HepG2 (cell line): ENCODE results near the gene PNPLA8. TPM values are rescaled to one million over a fixed set of nuclear protein-coding genes. Genes with fewer than 3 reads are reported as not detected.

Experiments
- ATAC-seq: fragments of 200-7000 bp; cut with Tn5 transposase; 3 replicates; pipeline ENCODE4 v1.9.1; 2020; ENCODE audit warnings: mild to moderate bottlenecking, moderate library complexity
- BruUV-seq: library from RNA; stranded (reverse); fragments of 400-500 nt; replicated peaks from 2 replicates; lab custom pipeline; 2021; lab: Mats Ljungman, UMichigan
- CTCF ChIA-PET: fragments of 300-600 bp; formaldehyde crosslinking; extraction: SDS; loops from one replicate; lab custom pipeline; 2021; ENCODE audit warnings: low total read pairs, inconsistent platforms, low intra/inter-chr PET ratio; lab: Yijun Ruan, JAX
- POLR2A ChIA-PET: fragments of 350-600 bp; sonication (Branson Sonifier 250); formaldehyde crosslinking; loops from one replicate; lab custom pipeline; 2020; ENCODE audit warnings: antibody characterized with exemption, inconsistent platforms; lab: Yijun Ruan, JAX
- DNase-seq: peaks from one replicate; pipeline ENCODE4 v3.0.0-alpha.2; 2015; ENCODE audit warnings: low spot score
- FAIRE-seq: peaks from 3 replicates; lab custom pipeline; 2011; peaks lifted over from hg19 to GRCh38; lab: Jason Lieb, UNC
- H2AFZ ChIP-seq: one replicate; pipeline ENCODE4 v1.6.1; 2011; ENCODE audit warnings: low read length, inconsistent platforms
- H3K27ac ChIP-seq: fragments of 300-600 bp; 3 replicates; pipeline ENCODE4 v1.8.0; 2011; ENCODE audit warnings: mixed run types, mild to moderate bottlenecking, mixed read lengths, low read length, inconsistent platforms; ENCODE audit not compliant: insufficient read depth; ENCODE audit errors: extremely low read length
- H3K27me3 ChIP-seq, 2 experiments: fragments of 200-600 bp in 1 of 2; 2 replicates in 1 of 2; 3 replicates in 1 of 2; pipeline versions ENCODE4 v1.6.0 to v1.8.0; 2011; ENCODE audit warnings: low read length in 2 of 2, mild to moderate bottlenecking in 2 of 2, moderate library complexity in 2 of 2, inconsistent platforms in 1 of 2; ENCODE audit not compliant: insufficient read depth in 2 of 2, control insufficient read depth in 1 of 2
- H3K36me3 ChIP-seq, 2 experiments: fragments of 200-600 bp in 1 of 2; replicated peaks in 1 of 2; 2 replicates in 1 of 2; 3 replicates in 1 of 2; pipeline versions ENCODE4 v1.5.1 to v1.8.0; 2011; ENCODE audit warnings: low read length in 2 of 2, inconsistent platforms in 1 of 2; ENCODE audit not compliant: insufficient read depth in 2 of 2, control insufficient read depth in 1 of 2
- H3K4me1 ChIP-seq: 2 replicates; pipeline ENCODE4 v1.5.1; 2012; ENCODE audit warnings: low read length, inconsistent platforms; ENCODE audit not compliant: insufficient read depth
- H3K4me2 ChIP-seq: 2 replicates; pipeline ENCODE4 v1.6.0; 2011; ENCODE audit warnings: low read depth, low read length, inconsistent platforms
- H3K4me3 ChIP-seq, 3 experiments: fragments of 200-600 bp in 1 of 3; sonication (generic), shearing (Covaris generic) in 1 of 3; replicated peaks in 1 of 3; 2 replicates each; pipeline ENCODE4 v1.5.1; 2011 to 2016; ENCODE audit warnings: low read length in 3 of 3, inconsistent platforms in 2 of 3, low read depth in 2 of 3, mild to moderate bottlenecking in 2 of 3, control low read depth in 1 of 3, mixed read lengths in 1 of 3; ENCODE audit not compliant: insufficient read depth in 1 of 3
- H3K79me2 ChIP-seq: one replicate; pipeline ENCODE4 v1.6.1; 2011; ENCODE audit warnings: low read length, inconsistent platforms; ENCODE audit not compliant: insufficient read depth
- H3K9ac ChIP-seq: 2 replicates; pipeline ENCODE4 v1.6.0; 2011; ENCODE audit warnings: mild to moderate bottlenecking, low read depth, low read length, inconsistent platforms; ENCODE audit not compliant: insufficient read depth
- H3K9me3 ChIP-seq: 2 replicates; pipeline ENCODE4 v1.5.1; 2012; ENCODE audit warnings: mild to moderate bottlenecking, low read length
- H4K20me1 ChIP-seq: 2 replicates; pipeline ENCODE4 v1.6.0; 2011; ENCODE audit warnings: inconsistent platforms, mild to moderate bottlenecking, low read length, moderate library complexity; ENCODE audit not compliant: insufficient read depth
- ATF1 ChIP-seq: IDR thresholded peaks from 2 replicates; pipeline ENCODE4 v1.6.1; 2016; ENCODE audit warnings: mild to moderate bottlenecking, control low read depth
- HOXA7 ChIP-seq: sonication (generic); formaldehyde crosslinking; IDR thresholded peaks from 2 replicates; pipeline ENCODE4 v1.8.1; 2022; ENCODE audit warnings: mild to moderate bottlenecking, missing genetic modification reagents, moderate library complexity
- NFIC ChIP-seq: IDR thresholded peaks from 2 replicates; pipeline ENCODE4 v1.6.1; 2012; ENCODE audit warnings: mild to moderate bottlenecking, low read length, inconsistent platforms
- STAG1 ChIP-seq: sonication (generic); formaldehyde crosslinking; IDR thresholded peaks from 2 replicates; pipeline ENCODE4 v1.4.0; 2020; ENCODE audit warnings: missing genetic modification reagents
- THYN1 ChIP-seq: sonication (generic); formaldehyde crosslinking; IDR thresholded peaks from 2 replicates; pipeline ENCODE4 v1.8.1; 2023; ENCODE audit warnings: low read depth, mild to moderate bottlenecking, moderate library complexity, missing genetic modification reagents, borderline replicate concordance
- YEATS2 ChIP-seq: sonication (generic); formaldehyde crosslinking; IDR thresholded peaks from 2 replicates; pipeline ENCODE4 v1.4.0; 2020; ENCODE audit warnings: missing genetic modification reagents, borderline replicate concordance
- ZNF160 ChIP-seq: sonication (generic); formaldehyde crosslinking; IDR thresholded peaks from 2 replicates; pipeline ENCODE4 v1.8.0; 2022; ENCODE audit warnings: mild to moderate bottlenecking, inconsistent platforms, missing genetic modification reagents
- ZNF274 ChIP-seq: sonication (generic); formaldehyde crosslinking; IDR thresholded peaks from 2 replicates; pipeline ENCODE4 v1.5.1; 2020; ENCODE audit warnings: mild to moderate bottlenecking, missing genetic modification reagents
- ZNF451 ChIP-seq: sonication (generic); formaldehyde crosslinking; IDR thresholded peaks from 2 replicates; pipeline ENCODE4 v1.5.0; 2020; ENCODE audit warnings: mild to moderate bottlenecking, missing genetic modification reagents
- ZNF550 ChIP-seq: sonication (generic); formaldehyde crosslinking; IDR thresholded peaks from 2 replicates; pipeline ENCODE4 v1.4.0; 2020; ENCODE audit warnings: mild to moderate bottlenecking, missing genetic modification reagents, borderline replicate concordance
- ZSCAN29 ChIP-seq: sonication (generic); formaldehyde crosslinking; conservative IDR thresholded peaks from 2 replicates; pipeline ENCODE4 v1.4.0; 2020; ENCODE audit warnings: mild to moderate bottlenecking, missing genetic modification reagents
- ZSCAN31 ChIP-seq: sonication (generic); formaldehyde crosslinking; IDR thresholded peaks from 2 replicates; pipeline ENCODE4 v1.5.0; 2020; ENCODE audit warnings: low read depth, mild to moderate bottlenecking, missing genetic modification reagents
- WGBS: methylation state at CpG from one replicate; pipeline ENCODE4 v1.1.6; 2017; ENCODE audit warnings: low lambda C conversion rate; 5-methylcytosine and 5-hydroxymethylcytosine counted together
- in situ Hi-C: cut with HindIII; loops from 2 replicates; pipeline ENCODE4 v1.10.0; 2017; ENCODE audit warnings: low pct_unique_long_range_greater_than_20kb; ENCODE audit not compliant: extremely low pct_ligation_motif_present
- intact Hi-C: fragments of 100-400 bp; cut with micrococcal nuclease; formaldehyde crosslinking; loops from one replicate; pipeline ENCODE4 v1.10.0; 2022; ENCODE audit not compliant: unreplicated experiment
- polyA plus RNA-seq, 8 experiments: library from polyadenylated mRNA; depleted of rRNA in 3 of 8; stranded (reverse) in 7 of 8; unstranded in 1 of 8; fragments of >200 nt; fragmentation: Illumina TruSeq in 4 of 8; extraction: Trizol in 4 of 8; gene quantifications; 2 replicates each; pipeline versions ENCODE4 v1.2.1 to v1.2.3, GENCODE V29; 2011 to 2016; ENCODE audit warnings: low read depth in 4 of 8, missing spikeins in 1 of 8, mixed read lengths in 1 of 8; ENCODE audit not compliant: insufficient read depth in 1 of 8
- total RNA-seq, 5 experiments: library from RNA; depleted of rRNA; stranded (reverse); fragments of >200 nt; fragmentation: Illumina TruSeq; extraction: Trizol; gene quantifications; 2 replicates each; pipeline ENCODE4 v1.2.3, GENCODE V29; 2016; ENCODE audit warnings: low read depth in 1 of 5
- TF ChIP-seq, protein P1 (sequence below): sonication (generic); formaldehyde crosslinking; IDR thresholded peaks from 2 replicates; pipeline ENCODE4 v1.5.0; 2020; ENCODE audit warnings: missing genetic modification reagents
- TF ChIP-seq, protein P2 (sequence below): sonication (generic); formaldehyde crosslinking; IDR thresholded peaks from 2 replicates; pipeline ENCODE4 v1.4.0; 2020; ENCODE audit warnings: missing genetic modification reagents
- TF ChIP-seq, protein P3 (sequence below): sonication (generic); formaldehyde crosslinking; IDR thresholded peaks from 2 replicates; pipeline ENCODE4 v1.5.1; 2020; ENCODE audit warnings: missing genetic modification reagents, mild to moderate bottlenecking, borderline replicate concordance
- TF ChIP-seq, protein P4 (sequence below): sonication (generic); formaldehyde crosslinking; IDR thresholded peaks from 2 replicates; pipeline ENCODE4 v1.5.1; 2020; ENCODE audit warnings: missing genetic modification reagents, mild to moderate bottlenecking, borderline replicate concordance

PNPLA8 gene
- total and polyA plus RNA-seq, 2 of the 13 experiments (the other 11 are each of a cell fraction or from before 2014, with no cell fraction given): 6.3 to 11.4 TPM

DNA sequence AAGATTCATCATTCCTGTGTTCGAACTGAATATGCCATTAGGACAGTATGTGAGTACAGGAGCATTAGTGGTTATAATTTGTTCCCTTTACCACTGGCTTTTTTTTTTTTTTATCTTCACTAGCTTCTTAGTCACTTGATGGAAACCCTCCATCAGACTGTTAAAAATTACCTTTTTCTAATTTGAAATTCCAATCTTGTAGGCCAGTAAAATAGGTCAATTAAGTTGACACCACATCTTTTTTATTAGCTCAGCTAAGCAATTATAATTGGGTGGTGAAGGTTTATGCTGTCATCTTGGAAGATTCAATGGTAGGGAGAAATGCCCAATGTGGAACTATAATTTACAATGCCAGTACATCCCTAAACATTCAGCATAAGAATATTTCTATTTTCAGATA is 75.8 kb downstream of the PNPLA8 start:
- ChIA-PET CTCF (no interaction called here), POLR2A (no interaction called here)
- FAIRE-seq: no peak

DNA sequence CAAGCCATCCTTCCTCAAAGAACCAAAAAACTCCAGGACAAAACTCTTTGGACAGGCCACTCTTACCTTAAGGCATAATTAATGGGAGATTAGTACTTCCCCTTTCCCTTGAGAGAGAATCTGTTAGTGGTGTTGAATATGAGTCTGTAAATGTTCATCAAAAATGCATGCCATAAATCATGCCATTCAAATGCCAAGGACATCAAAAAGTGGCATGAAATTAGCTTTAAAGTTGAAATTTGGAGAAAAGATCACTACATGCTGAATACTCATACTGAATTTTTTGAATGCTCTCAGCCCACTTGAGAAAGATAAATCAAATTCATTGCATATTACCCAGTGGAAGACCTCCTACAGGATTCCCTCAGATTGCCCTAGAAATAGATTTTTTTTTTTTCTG is 76.4 kb downstream of the PNPLA8 start:
- BruUV-seq: no TSS peak
- CTCF ChIA-PET: no interaction called here
- TF ChIP-seq ZNF451 (no peak), ZNF274 (CRISPR knock-in tag) (no peak), ZNF550 (CRISPR knock-in tag) (no peak), ZNF160 (CRISPR knock-in tag) (no peak), YEATS2 (CRISPR knock-in tag) (no peak), STAG1 (CRISPR knock-in tag) (no peak), ZSCAN29 (CRISPR knock-in tag) (no peak), NFIC (no peak)
- TF ChIP-seq, protein P1, sequence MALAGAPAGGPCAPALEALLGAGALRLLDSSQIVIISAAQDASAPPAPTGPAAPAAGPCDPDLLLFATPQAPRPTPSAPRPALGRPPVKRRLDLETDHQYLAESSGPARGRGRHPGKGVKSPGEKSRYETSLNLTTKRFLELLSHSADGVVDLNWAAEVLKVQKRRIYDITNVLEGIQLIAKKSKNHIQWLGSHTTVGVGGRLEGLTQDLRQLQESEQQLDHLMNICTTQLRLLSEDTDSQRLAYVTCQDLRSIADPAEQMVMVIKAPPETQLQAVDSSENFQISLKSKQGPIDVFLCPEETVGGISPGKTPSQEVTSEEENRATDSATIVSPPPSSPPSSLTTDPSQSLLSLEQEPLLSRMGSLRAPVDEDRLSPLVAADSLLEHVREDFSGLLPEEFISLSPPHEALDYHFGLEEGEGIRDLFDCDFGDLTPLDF (CRISPR knock-in tag): no peak
- TF ChIP-seq, protein P2, sequence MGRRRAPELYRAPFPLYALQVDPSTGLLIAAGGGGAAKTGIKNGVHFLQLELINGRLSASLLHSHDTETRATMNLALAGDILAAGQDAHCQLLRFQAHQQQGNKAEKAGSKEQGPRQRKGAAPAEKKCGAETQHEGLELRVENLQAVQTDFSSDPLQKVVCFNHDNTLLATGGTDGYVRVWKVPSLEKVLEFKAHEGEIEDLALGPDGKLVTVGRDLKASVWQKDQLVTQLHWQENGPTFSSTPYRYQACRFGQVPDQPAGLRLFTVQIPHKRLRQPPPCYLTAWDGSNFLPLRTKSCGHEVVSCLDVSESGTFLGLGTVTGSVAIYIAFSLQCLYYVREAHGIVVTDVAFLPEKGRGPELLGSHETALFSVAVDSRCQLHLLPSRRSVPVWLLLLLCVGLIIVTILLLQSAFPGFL (CRISPR knock-in tag): no peak
- TF ChIP-seq, protein P3, sequence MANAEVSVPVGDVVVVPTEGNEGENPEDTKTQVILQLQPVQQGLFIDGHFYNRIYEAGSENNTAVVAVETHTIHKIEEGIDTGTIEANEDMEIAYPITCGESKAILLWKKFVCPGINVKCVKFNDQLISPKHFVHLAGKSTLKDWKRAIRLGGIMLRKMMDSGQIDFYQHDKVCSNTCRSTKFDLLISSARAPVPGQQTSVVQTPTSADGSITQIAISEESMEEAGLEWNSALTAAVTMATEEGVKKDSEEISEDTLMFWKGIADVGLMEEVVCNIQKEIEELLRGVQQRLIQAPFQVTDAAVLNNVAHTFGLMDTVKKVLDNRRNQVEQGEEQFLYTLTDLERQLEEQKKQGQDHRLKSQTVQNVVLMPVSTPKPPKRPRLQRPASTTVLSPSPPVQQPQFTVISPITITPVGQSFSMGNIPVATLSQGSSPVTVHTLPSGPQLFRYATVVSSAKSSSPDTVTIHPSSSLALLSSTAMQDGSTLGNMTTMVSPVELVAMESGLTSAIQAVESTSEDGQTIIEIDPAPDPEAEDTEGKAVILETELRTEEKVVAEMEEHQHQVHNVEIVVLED (CRISPR knock-in tag): no peak
- TF ChIP-seq, protein P4, sequence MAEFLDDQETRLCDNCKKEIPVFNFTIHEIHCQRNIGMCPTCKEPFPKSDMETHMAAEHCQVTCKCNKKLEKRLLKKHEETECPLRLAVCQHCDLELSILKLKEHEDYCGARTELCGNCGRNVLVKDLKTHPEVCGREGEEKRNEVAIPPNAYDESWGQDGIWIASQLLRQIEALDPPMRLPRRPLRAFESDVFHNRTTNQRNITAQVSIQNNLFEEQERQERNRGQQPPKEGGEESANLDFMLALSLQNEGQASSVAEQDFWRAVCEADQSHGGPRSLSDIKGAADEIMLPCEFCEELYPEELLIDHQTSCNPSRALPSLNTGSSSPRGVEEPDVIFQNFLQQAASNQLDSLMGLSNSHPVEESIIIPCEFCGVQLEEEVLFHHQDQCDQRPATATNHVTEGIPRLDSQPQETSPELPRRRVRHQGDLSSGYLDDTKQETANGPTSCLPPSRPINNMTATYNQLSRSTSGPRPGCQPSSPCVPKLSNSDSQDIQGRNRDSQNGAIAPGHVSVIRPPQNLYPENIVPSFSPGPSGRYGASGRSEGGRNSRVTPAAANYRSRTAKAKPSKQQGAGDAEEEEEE: no peak

More for the DNA sequence above, 75.8 kb downstream of the PNPLA8 start:
- BruUV-seq: no TSS peak
- Histone ChIP-seq H3K27ac (no peak overlapping the region), H3K4me2 (no peak overlapping the region), H2AFZ (no peak overlapping the region), H3K27me3 (peaks cover 3 to 14% of the 10 kb centered on the region in 2 experiments; a peak in 4 of 5 replicates), H4K20me1 (no peaks in the 10 kb centered on the region), H3K9ac (no peak overlapping the region), H3K9me3 (no peaks in the 10 kb centered on the region), H3K79me2 (no peaks in the 10 kb centered on the region), H3K4me1 (peaks cover 11% of the 10 kb centered on the region), H3K36me3 (no peaks in the 10 kb centered on the region), H3K4me3 (no peak overlapping the region)
- ATAC-seq: no peak
- WGBS: 20% methylated on average over 1 of the region's 1 CpG
- no peak for TF ChIP-seq ZSCAN31
- no peak for TF ChIP-seq HOXA7 (CRISPR knock-in tag)
- no peak for TF ChIP-seq THYN1
- TF ChIP-seq ATF1: no peak
- no peak for DNase-seq
- intact Hi-C loops: no loop called here
- in situ Hi-C loops: loop anchor here (10.0 kb wide), 1 partner anchor 275 kb away; no protein-coding TSS in a partner anchor

More for the DNA sequence above, 76.4 kb downstream of the PNPLA8 start:
- no peak for ATAC-seq
- DNase-seq: no peak
- no peaks in the 10 kb centered on the region for H3K36me3 ChIP-seq
- H3K4me1 ChIP-seq: peaks cover 11% of the 10 kb centered on the region
- no peak for FAIRE-seq
- no peaks in the 10 kb centered on the region for H3K79me2 ChIP-seq
- POLR2A ChIA-PET: no interaction called here
- no peak overlapping the region for H3K4me2 ChIP-seq
- intact Hi-C loops: no loop called here
- H2AFZ ChIP-seq: no peak overlapping the region
- H3K9me3 ChIP-seq: no peaks in the 10 kb centered on the region
- H3K4me3 ChIP-seq: no peak overlapping the region
- H3K27ac ChIP-seq: no peak overlapping the region
- H4K20me1 ChIP-seq: no peaks in the 10 kb centered on the region
- in situ Hi-C loops: no loop called here
- no peak overlapping the region for H3K9ac ChIP-seq
- peaks cover 0 to 7% of the 10 kb centered on the region in 2 experiments; a peak in 3 of 5 replicates for H3K27me3 ChIP-seq
